ENCODE data around the gene P3R3URF.

Gene P3R3URF

GRCh38 chr1:46197560-46197963, 21.3 kb upstream of the P3R3URF start:
- CTCF ChIA-PET = interaction anchor here (1.2 to 2.5 kb wide), 2 partner anchors 16 to 26 kb away, joined by 4 to 18 read pairs; no protein-coding TSS in a partner anchor
- no peak for TF ChIP-seq CTCF (conservative IDR thresholded peaks at IDR 0.05; ENCODE audit: low read depth)
- POLR2A ChIA-PET (ENCODE audit: low non-redundant PET) = interaction anchor here (0.7 to 1.3 kb wide), 2 partner anchors 15 to 30 kb away, joined by 3 to 4 read pairs; no protein-coding TSS in a partner anchor
- no peak for DNase-seq (ENCODE audit: low spot score)
- peak overlapping the region; percentile 87 for H3K27ac ChIP-seq

- TF ChIP-seq CTCF (conservative IDR thresholded peaks at IDR 0.05; ENCODE audit: low read depth) = no peak
- H3K27ac ChIP-seq = peak overlapping the region; percentile 87
- CTCF ChIA-PET = no interaction called here
- POLR2A ChIA-PET (ENCODE audit: low non-redundant PET) = no interaction called here
- DNase-seq (ENCODE audit: low spot score) = no peak
Measured at GRCh38 chr1:46196609-46197008, 20.3 kb upstream of the P3R3URF start.

- TF ChIP-seq CTCF (conservative IDR thresholded peaks at IDR 0.05; ENCODE audit: low read depth) = no peak
- POLR2A ChIA-PET (ENCODE audit: low non-redundant PET) = interaction anchor here (0.8 kb wide), 1 partner anchor 28 kb away, joined by 4 read pairs; no protein-coding TSS in a partner anchor
- DNase-seq (ENCODE audit: low spot score) = no peak
- peak overlapping the region; percentile 39 for H3K27ac ChIP-seq
- CTCF ChIA-PET = interaction anchor here (0.7 to 2.3 kb wide), 3 partner anchors 14 to 156 kb away, joined by 3 to 13 read pairs (median 3); no protein-coding TSS in a partner anchor
Measured at GRCh38 chr1:46194641-46195193, 18.4 kb upstream of the P3R3URF start.

GRCh38 chr1:46193984-46194570, 17.8 kb upstream of the P3R3URF start:
- POLR2A ChIA-PET (ENCODE audit: low non-redundant PET) = no interaction called here
- CTCF ChIA-PET = interaction anchor here (0.6 to 2.3 kb wide), 3 partner anchors 29 to 183 kb away, joined by 3 to 13 read pairs (median 3); no protein-coding TSS in a partner anchor
- DNase-seq (ENCODE audit: low spot score) = no peak
- TF ChIP-seq CTCF (conservative IDR thresholded peaks at IDR 0.05; ENCODE audit: low read depth) = no peak
- H3K27ac ChIP-seq = peak overlapping the region; percentile 39

- ChIA-PET CTCF (no interaction called here), POLR2A (ENCODE audit: low non-redundant PET) (no interaction called here)
- DNase-seq (ENCODE audit: low spot score) = no peak
- TF ChIP-seq CTCF (conservative IDR thresholded peaks at IDR 0.05; ENCODE audit: low read depth) = no peak
- H3K27ac ChIP-seq = peak overlapping the region; percentile 39; the same call in 1 of the 2 replicates
Measured at GRCh38 chr1:46193285-46193684, 17.0 kb upstream of the P3R3URF start.

- POLR2A ChIA-PET (ENCODE audit: low non-redundant PET) = no interaction called here
- no peak for TF ChIP-seq CTCF (conservative IDR thresholded peaks at IDR 0.05; ENCODE audit: low read depth)
- DNase-seq (ENCODE audit: low spot score) = no peak
- peak overlapping the region; percentile 98 for H3K27ac ChIP-seq
- CTCF ChIA-PET = interaction anchor here (0.6 to 1.5 kb wide), 2 partner anchors 31 to 293 kb away, joined by 3 to 9 read pairs; no protein-coding TSS in a partner anchor
Measured at GRCh38 chr1:46192171-46192570, 15.9 kb upstream of the P3R3URF start.
